D721Med (cell line): ENCODE measurements around the gene PUS3.

ENCODE experiments used
- DNase-seq: peaks from one replicate; pipeline ENCODE4 v3.0.0; 2011; ENCODE audit warnings: low spot score; ENCODE audit not compliant: insufficient read length
- FAIRE-seq: peaks from 2 replicates; lab custom pipeline; 2011; peaks lifted over from hg19 to GRCh38; lab: Jason Lieb, UNC
- TF ChIP-seq, protein P1 (sequence below): IDR thresholded peaks from 2 replicates; pipeline ENCODE4 v1.5.1; 2012; ENCODE audit warnings: mild to moderate bottlenecking, control low read depth; ENCODE audit not compliant: insufficient read depth; ENCODE audit errors: missing control alignments

PUS3 gene

DNA sequence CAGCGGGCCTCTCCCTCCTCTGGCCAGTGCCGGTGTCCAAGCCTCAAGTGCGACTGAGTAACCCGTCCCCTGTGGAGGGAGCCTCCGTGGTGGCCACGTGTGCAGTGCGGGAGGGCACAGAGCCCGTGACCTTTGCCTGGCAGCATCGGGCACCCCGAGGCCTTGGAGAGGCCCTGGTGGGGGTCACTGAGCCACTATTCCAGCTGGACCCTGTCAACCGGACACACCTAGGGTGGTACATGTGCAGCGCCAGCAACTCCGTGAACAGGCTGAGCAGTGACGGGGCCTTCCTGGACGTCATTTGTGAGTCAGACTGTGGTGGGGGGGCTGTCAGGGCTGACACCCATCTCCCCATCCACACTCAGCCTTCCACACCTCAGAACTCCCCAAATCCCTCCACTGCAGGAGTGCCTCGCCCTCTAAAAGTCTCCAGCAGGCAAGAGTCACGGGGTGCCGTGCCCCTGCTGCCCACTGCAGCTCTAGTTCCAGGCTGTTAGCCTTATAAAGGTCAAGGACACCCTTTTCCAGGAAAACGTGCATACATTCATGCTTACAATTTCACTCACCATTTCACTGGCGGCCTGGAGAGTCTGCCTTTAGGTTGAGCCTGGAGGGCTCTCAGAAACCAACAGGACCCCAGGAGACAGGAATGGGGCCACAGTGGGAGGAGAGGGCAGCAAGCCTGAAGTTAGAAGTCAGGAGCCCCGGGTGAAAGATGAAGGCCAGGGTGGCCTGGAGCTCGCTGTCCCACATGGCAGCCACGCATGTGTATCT is 45.5 kb upstream of the PUS3 start:
- DNase-seq (no peak), FAIRE-seq (no peak)
- TF ChIP-seq, protein P1, sequence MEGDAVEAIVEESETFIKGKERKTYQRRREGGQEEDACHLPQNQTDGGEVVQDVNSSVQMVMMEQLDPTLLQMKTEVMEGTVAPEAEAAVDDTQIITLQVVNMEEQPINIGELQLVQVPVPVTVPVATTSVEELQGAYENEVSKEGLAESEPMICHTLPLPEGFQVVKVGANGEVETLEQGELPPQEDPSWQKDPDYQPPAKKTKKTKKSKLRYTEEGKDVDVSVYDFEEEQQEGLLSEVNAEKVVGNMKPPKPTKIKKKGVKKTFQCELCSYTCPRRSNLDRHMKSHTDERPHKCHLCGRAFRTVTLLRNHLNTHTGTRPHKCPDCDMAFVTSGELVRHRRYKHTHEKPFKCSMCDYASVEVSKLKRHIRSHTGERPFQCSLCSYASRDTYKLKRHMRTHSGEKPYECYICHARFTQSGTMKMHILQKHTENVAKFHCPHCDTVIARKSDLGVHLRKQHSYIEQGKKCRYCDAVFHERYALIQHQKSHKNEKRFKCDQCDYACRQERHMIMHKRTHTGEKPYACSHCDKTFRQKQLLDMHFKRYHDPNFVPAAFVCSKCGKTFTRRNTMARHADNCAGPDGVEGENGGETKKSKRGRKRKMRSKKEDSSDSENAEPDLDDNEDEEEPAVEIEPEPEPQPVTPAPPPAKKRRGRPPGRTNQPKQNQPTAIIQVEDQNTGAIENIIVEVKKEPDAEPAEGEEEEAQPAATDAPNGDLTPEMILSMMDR: no peak

DNA sequence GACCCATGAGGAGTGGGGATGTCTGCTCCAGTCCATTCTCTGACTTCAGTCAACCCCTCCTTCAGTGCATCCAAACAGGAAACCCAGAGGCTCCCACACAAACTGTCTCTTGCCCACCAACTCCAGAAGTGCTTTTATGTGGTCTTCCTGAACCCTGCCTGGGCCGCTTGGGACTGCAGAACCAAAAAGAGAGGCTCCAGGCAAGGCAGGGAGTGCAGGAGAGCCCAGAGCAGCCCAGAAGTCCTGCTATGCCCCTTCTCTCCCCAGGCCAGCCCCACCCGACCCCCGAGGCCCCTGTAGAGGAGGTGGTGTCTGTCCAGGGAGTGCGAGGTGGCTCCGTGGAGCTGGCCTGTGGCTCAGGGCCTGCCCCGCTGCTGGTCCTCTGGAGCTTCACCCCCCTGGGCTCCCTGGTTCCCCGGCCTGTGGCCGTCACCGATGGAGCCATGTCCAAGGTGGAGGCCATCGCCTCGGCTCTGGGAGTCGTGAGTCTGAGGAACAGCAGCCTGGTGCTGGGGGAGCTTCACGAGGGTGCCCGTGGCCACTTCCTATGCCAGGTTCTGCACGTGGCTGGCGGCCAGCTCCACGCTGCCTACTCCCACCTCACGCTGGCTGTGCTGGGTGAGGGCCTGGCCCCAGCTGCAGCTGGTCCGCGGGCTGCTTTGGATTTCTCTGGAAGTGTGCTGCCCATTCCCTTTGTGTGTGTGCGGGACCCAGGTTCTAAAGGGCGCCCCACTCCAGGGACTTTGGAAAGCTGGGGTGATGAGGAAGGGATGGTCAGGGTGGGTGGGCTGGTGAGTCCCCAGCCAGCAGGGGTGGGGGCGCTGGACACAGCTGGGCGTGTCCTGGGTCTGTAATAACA is 44.6 kb upstream of the PUS3 start:
- DNase-seq (no peak), FAIRE-seq (no peak)
- TF ChIP-seq, protein P1: no peak

DNA sequence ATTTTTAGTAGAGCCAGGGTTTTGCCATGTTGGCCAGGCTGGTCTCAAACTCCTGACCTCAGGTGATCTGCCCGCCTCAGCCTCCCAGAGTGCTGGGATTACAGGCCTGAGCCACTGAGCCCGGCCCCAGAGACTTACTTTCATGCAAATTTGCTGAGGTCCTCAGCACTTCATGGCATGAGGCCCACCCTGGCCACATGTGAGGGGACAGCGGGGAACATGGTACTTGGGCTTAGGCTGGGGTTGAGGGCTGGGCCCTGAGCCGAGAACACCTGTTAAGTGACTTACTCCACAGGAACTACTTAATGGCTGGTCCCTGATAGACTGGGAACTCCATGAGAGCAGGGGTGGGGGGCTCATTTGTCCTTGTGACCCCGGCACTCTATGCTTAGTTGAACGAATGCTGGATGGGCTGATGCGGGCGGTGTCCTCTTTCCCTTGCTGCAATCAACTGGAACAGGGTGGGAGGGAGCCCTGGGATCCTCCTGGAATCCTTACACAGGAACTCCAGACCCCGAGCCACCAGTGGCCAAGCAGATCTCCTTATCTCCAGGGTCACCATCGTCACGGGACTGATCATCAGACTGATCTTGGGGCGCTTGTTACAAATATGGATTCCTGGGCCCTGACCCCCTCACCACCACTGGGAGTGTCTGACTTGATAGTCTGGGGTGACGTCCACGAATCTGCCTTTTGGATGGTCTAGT is 43.9 kb upstream of the PUS3 start:
- DNase-seq (no peak), FAIRE-seq (no peak)

DNA sequence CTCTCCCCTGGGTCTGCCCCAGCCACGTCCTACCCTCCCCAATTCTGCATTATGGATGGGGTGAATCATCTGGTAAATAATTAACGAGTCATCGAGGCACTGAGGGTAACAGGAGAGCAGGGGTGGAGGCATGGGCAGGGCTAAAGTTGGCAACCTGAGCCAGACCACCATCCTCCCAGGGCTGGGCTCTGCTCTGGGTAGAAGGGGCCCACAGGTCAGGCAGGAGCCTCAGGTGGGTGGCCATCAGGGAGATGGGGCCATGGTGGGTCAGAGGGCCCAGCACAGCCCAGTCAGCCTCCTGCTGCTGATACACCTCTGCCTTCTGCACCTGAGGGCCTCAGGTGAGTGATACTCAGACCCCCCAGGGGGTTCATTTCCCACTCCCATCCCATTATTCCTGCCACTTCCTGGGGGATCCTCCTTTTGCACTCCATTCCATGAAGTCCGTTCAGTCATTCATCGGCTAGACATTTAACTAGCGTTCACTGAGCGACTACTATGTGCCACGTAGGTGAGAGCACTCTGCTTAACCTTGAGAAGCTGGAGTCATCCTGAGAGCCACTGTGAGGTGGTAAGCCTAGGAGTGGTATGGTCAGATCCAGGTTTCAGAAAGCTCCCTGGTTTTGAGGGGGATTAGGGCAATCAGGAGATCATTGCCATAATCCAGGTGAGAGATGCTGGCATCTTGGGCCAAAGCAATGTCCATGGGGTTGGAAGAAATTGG is 43.0 kb upstream of the PUS3 start, which contains the start of gene VSIG10L2:
Gene VSIG10L2 (plus strand): TSS at position 248 of the 724 bp plus-strand sequence. CDS start 12 bp downstream, at position 260.
- FAIRE-seq (no peak), DNase-seq (no peak)
- TF ChIP-seq, protein P1: no peak

More for the DNA sequence above, 43.9 kb upstream of the PUS3 start:
- TF ChIP-seq, protein P1: no peak

DNA sequence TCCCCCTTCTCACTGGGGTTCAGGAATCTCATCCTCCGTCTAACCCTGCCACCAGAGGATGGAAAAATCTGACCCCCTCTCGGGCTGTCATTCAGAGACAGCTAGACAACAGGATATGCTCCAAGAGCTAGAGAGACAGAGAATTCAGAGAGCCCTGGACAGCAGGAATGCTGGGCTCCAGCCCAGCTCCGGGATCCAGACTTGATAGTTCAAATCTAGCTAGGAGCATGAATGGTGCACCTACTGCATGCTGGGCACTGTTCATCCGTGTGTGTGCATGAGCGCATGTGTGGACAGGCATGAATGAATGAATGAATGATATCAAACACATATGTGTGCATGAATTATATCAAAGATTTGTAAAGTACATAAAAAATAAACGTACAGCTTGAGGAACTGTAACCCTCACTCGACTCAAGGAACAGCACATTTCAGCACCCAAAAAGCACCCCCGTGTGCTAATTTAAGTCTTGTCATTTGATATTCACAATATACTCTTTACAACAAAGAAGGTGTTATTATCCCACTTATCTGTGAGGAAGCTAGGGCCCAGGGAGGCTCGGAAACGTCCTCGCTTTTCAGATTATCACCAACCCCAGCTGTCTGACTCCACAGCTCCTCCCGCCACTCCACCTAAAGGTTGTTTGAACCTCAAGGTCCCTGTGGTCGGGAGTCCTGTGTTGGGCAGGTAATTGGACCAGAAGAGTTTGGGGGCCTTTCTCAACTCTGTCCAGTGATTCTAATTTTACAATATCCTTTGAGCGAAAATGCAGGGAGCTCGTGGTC is 42.2 kb upstream of the PUS3 start:
- DNase-seq (no peak), FAIRE-seq (no peak)
- TF ChIP-seq, protein P1: no peak

DNA sequence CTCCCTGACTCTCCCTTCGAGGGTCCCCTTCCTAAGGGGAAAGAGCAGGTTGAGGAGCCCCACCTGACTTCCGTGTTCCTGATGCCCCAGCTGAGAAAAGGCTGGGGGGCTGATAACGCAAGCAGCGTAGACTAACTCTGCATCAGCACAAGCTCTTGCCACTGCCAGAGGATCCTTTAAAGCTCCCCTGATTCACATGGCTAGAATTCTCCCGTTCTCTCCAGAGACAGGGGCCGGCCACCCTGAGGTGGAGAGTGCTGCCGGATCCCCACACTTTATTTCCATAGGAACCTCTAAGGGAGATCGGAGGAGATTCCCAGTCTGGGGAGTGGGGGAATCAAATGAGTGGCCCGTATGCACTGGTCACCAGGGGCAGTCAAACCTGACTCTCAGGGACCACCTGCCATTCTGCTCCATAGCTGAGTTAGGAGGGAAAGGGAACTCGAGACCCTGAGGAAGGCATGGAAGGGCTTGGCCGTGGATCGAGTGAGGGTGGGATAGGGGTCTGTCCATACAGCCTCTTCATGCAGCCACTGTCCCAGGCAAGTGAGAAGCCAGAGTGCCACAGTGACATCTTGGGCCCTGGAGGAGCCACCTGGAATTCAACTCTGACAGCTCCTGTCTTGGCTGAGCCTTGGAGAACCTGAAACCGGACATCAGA is 41.5 kb upstream of the PUS3 start:
- TF ChIP-seq, protein P1: no peak
- no peak for FAIRE-seq
- DNase-seq: no peak
